ENCODE data around the gene ACACA.

Gene ACACA

GRCh38 chr17:37280841-37281240, 125.8 kb downstream of the ACACA start:
- H3K9me3 ChIP-seq (ENCODE audit: control insufficient read depth, low read depth, low read length): no peaks in the 10 kb centered on the region
- H3K27ac ChIP-seq (ENCODE audit: low read length): no peak overlapping the region
- H3K4me3 ChIP-seq (ENCODE audit: low read length): no peak overlapping the region
- peaks cover 50% of the 10 kb centered on the region for H3K36me3 ChIP-seq (ENCODE audit: control insufficient read depth, low read depth, low read length)
- H3K27me3 ChIP-seq (ENCODE audit: control insufficient read depth, insufficient read depth, low read length): no peaks in the 10 kb centered on the region
- H3K9ac ChIP-seq (ENCODE audit: low read length): no peak overlapping the region
- H3K4me1 ChIP-seq (ENCODE audit: control insufficient read depth, low read depth, low read length): no peaks in the 10 kb centered on the region

DNA sequence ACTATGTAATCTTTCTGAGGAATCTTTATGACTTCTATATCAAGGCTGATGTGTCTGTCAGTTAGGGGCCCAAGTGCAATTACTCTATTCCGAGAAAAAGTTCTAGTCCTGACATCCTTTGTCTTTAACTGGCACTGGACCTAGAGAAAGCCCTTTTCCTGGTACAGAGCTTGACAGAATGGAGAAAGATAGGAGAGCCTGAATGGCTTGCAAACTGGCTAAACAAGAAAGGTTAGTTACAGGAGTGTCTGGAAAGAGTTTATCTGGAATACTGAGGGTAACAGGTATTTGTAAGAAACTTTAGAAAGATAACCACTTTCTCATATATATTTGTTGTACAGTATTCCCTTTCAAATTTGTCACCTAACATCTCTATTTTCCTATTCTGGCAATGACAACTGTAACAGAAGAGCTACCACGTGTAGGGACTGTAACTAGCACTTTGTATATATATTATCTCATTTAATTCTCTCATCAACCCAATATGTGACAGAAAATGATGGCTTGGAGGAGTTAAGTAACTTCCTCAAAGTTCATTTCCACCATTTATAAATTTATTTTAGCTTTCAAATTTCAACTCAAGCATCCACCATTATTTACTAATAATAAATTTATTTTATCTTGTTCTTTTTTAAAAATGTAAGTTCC, 128.3 kb downstream of the ACACA start:
- H3K27me3 ChIP-seq (ENCODE audit: control insufficient read depth, insufficient read depth, low read length): no peaks in the 10 kb centered on the region
- no peaks in the 10 kb centered on the region for H3K4me1 ChIP-seq (ENCODE audit: control insufficient read depth, low read depth, low read length)
- H3K9ac ChIP-seq (ENCODE audit: low read length): no peak overlapping the region
- no peak overlapping the region for H3K4me3 ChIP-seq (ENCODE audit: low read length)
- H3K27ac ChIP-seq (ENCODE audit: low read length): no peak overlapping the region
- peaks cover 67% of the 10 kb centered on the region for H3K36me3 ChIP-seq (ENCODE audit: control insufficient read depth, low read depth, low read length)
- H3K9me3 ChIP-seq (ENCODE audit: control insufficient read depth, low read depth, low read length): no peaks in the 10 kb centered on the region

- H3K27me3 ChIP-seq (ENCODE audit: control insufficient read depth, insufficient read depth, low read length): no peaks in the 10 kb centered on the region
- no peak overlapping the region for H3K9ac ChIP-seq (ENCODE audit: low read length)
- H3K36me3 ChIP-seq (ENCODE audit: control insufficient read depth, low read depth, low read length): peaks cover 58% of the 10 kb centered on the region
- H3K4me3 ChIP-seq (ENCODE audit: low read length): no peak overlapping the region
- H3K27ac ChIP-seq (ENCODE audit: low read length): no peak overlapping the region
- H3K4me1 ChIP-seq (ENCODE audit: control insufficient read depth, low read depth, low read length): no peaks in the 10 kb centered on the region
- no peaks in the 10 kb centered on the region for H3K9me3 ChIP-seq (ENCODE audit: control insufficient read depth, low read depth, low read length)
Measured at GRCh38 chr17:37276475-37276874, 130.2 kb downstream of the ACACA start.

DNA sequence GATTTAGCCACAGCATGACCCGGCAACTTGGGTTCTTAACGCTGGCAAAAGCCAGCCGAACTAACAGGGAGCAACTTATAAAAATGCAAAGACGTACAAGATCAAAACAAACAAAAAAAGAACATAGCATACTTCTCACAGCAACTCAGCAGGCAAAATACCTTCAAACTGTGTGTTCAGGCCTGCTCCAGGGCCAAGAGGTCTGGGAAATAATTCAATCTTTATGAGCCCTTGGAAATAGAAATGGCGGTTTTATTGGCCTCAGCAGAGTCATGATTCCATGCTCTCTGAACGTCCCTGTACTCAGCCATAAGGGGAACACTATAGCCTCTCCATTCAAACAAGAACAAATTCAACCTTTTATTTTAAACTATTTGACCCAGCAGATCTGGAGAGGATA, 132.2 kb downstream of the ACACA start:
- H3K27ac ChIP-seq (ENCODE audit: low read length): no peak overlapping the region
- H3K9me3 ChIP-seq (ENCODE audit: control insufficient read depth, low read depth, low read length): no peaks in the 10 kb centered on the region
- no peaks in the 10 kb centered on the region for H3K4me1 ChIP-seq (ENCODE audit: control insufficient read depth, low read depth, low read length)
- no peaks in the 10 kb centered on the region for H3K27me3 ChIP-seq (ENCODE audit: control insufficient read depth, insufficient read depth, low read length)
- H3K9ac ChIP-seq (ENCODE audit: low read length): no peak overlapping the region
- no peak overlapping the region for H3K4me3 ChIP-seq (ENCODE audit: low read length)
- peaks cover 70% of the 10 kb centered on the region for H3K36me3 ChIP-seq (ENCODE audit: control insufficient read depth, low read depth, low read length)

- Histone ChIP-seq H3K36me3 (ENCODE audit: control insufficient read depth, low read depth, low read length) (peaks cover 75% of the 10 kb centered on the region), H3K27ac (ENCODE audit: low read length) (no peak overlapping the region), H3K27me3 (ENCODE audit: control insufficient read depth, insufficient read depth, low read length) (no peaks in the 10 kb centered on the region)
Measured at GRCh38 chr17:37273409-37274051, 133.1 kb downstream of the ACACA start.

DNA sequence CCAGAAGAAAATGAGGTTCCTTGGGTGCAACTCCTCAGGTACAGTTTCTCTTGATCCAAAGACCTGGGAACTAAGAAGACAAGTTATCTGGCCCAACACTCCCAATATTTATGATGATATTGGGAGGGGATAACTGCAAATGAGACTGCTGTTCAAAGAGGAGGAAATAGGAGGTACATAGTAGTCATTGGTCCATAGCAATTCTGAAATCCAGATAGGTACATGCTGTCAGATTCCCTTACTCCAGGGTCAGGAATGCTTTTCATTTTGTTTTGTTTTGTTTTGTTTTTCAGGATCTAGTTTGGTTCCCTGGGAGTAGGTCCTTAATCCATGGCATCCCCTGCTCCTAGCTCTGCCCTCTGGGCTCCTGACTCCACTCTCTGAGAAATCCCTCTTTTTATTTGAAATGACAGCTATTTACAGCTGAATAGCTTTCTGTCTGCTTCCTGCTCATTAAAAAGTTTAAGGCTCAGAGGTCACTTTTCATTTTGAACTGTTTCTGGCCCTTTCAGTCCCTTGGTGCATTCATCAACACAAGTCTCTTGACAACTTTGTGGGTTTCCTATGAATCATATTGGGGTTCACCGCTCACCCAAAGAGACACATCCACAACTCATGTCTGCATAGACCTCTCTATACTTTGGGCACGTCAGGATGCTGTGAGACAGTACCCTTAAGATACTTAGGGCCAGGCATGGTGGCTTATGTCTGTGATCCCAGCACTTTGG, 141.0 kb downstream of the ACACA start:
- Histone ChIP-seq H3K27me3 (ENCODE audit: control insufficient read depth, insufficient read depth, low read length) (no peaks in the 10 kb centered on the region), H3K27ac (ENCODE audit: low read length) (no peak overlapping the region), H3K9me3 (ENCODE audit: control insufficient read depth, low read depth, low read length) (no peaks in the 10 kb centered on the region), H3K4me3 (ENCODE audit: low read length) (no peak overlapping the region), H3K4me1 (ENCODE audit: control insufficient read depth, low read depth, low read length) (no peaks in the 10 kb centered on the region), H3K36me3 (ENCODE audit: control insufficient read depth, low read depth, low read length) (peaks cover 82% of the 10 kb centered on the region), H3K9ac (ENCODE audit: low read length) (no peak overlapping the region)

More at GRCh38 chr17:37273409-37274051, 133.1 kb downstream of the ACACA start:
- Histone ChIP-seq H3K4me3 (ENCODE audit: low read length) (no peak overlapping the region), H3K9ac (ENCODE audit: low read length) (no peak overlapping the region), H3K9me3 (ENCODE audit: control insufficient read depth, low read depth, low read length) (no peaks in the 10 kb centered on the region), H3K4me1 (ENCODE audit: control insufficient read depth, low read depth, low read length) (no peaks in the 10 kb centered on the region)

- H3K9me3 ChIP-seq (ENCODE audit: control insufficient read depth, low read depth, low read length): no peaks in the 10 kb centered on the region
- peaks cover 84% of the 10 kb centered on the region for H3K36me3 ChIP-seq (ENCODE audit: control insufficient read depth, low read depth, low read length)
- H3K9ac ChIP-seq (ENCODE audit: low read length): no peak overlapping the region
- H3K27me3 ChIP-seq (ENCODE audit: control insufficient read depth, insufficient read depth, low read length): no peaks in the 10 kb centered on the region
- H3K4me1 ChIP-seq (ENCODE audit: control insufficient read depth, low read depth, low read length): no peaks in the 10 kb centered on the region
- H3K4me3 ChIP-seq (ENCODE audit: low read length): no peak overlapping the region
- H3K27ac ChIP-seq (ENCODE audit: low read length): no peak overlapping the region
Measured at GRCh38 chr17:37261286-37261685, 145.3 kb downstream of the ACACA start.

GRCh38 chr17:37259030-37259735, 147.5 kb downstream of the ACACA start:
- H3K4me1 ChIP-seq (ENCODE audit: control insufficient read depth, low read depth, low read length): no peaks in the 10 kb centered on the region
- H3K27me3 ChIP-seq (ENCODE audit: control insufficient read depth, insufficient read depth, low read length): no peaks in the 10 kb centered on the region
- H3K36me3 ChIP-seq (ENCODE audit: control insufficient read depth, low read depth, low read length): peaks cover 80% of the 10 kb centered on the region
- no peaks in the 10 kb centered on the region for H3K9me3 ChIP-seq (ENCODE audit: control insufficient read depth, low read depth, low read length)
- H3K9ac ChIP-seq (ENCODE audit: low read length): no peak overlapping the region
- no peak overlapping the region for H3K27ac ChIP-seq (ENCODE audit: low read length)
- no peak overlapping the region for H3K4me3 ChIP-seq (ENCODE audit: low read length)

- Histone ChIP-seq H3K9me3 (ENCODE audit: control insufficient read depth, low read depth, low read length) (no peaks in the 10 kb centered on the region), H3K36me3 (ENCODE audit: control insufficient read depth, low read depth, low read length) (peaks cover 73% of the 10 kb centered on the region), H3K9ac (ENCODE audit: low read length) (no peak overlapping the region), H3K4me1 (ENCODE audit: control insufficient read depth, low read depth, low read length) (no peaks in the 10 kb centered on the region), H3K27ac (ENCODE audit: low read length) (no peak overlapping the region), H3K4me3 (ENCODE audit: low read length) (no peak overlapping the region), H3K27me3 (ENCODE audit: control insufficient read depth, insufficient read depth, low read length) (no peaks in the 10 kb centered on the region)
Measured at GRCh38 chr17:37256627-37257026, 150.0 kb downstream of the ACACA start.

DNA sequence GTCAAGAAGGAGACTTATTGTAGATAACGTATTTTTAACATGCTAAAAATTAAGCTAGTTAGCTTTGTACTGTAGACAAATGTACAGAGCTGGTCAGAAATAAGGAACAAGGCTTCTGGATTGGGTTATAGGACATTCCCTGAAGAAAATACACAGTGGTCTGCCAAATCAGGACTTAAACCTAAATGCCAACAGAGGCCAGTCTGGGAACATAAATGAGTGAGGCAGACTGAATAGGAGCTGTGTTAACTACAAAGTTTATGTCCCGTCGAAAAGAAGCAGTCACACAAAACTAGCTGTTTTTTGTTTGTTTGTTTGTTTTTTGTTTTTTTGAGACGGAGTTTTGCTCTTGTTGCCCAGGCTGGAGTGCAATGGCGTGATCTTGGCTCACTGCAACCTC, 151.2 kb downstream of the ACACA start:
- Histone ChIP-seq H3K4me1 (ENCODE audit: control insufficient read depth, low read depth, low read length) (no peaks in the 10 kb centered on the region), H3K36me3 (ENCODE audit: control insufficient read depth, low read depth, low read length) (peaks cover 72% of the 10 kb centered on the region), H3K27ac (ENCODE audit: low read length) (no peak overlapping the region), H3K4me3 (ENCODE audit: low read length) (no peak overlapping the region), H3K27me3 (ENCODE audit: control insufficient read depth, insufficient read depth, low read length) (no peaks in the 10 kb centered on the region), H3K9me3 (ENCODE audit: control insufficient read depth, low read depth, low read length) (no peaks in the 10 kb centered on the region), H3K9ac (ENCODE audit: low read length) (no peak overlapping the region)

DNA sequence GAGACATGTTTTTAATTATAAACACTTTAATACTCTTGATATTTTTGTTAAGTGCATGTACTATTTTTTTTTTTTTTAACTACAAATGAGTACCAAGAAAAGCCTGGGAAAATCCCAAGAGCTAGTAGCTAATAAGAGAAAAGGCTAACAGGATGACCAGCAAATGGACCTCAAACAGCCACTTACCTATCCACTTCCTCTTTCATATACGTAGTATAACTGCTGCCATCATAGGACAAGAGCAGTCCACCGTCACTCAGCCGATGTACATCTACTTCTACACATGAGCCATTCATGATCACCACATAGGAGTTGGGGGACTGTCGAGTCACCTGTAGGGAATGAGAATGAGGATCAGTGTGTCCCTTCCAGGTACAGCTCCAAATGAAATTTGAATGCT, 158.8 kb downstream of the ACACA start:
- Histone ChIP-seq H3K4me3 (ENCODE audit: low read length) (no peak overlapping the region), H3K27ac (ENCODE audit: low read length) (no peak overlapping the region), H3K9me3 (ENCODE audit: control insufficient read depth, low read depth, low read length) (no peaks in the 10 kb centered on the region), H3K9ac (ENCODE audit: low read length) (no peak overlapping the region), H3K27me3 (ENCODE audit: control insufficient read depth, insufficient read depth, low read length) (no peaks in the 10 kb centered on the region), H3K4me1 (ENCODE audit: control insufficient read depth, low read depth, low read length) (no peaks in the 10 kb centered on the region), H3K36me3 (ENCODE audit: control insufficient read depth, low read depth, low read length) (peaks cover 90% of the 10 kb centered on the region)
